ENCODE measurements around the gene TXNDC11.

DNA sequence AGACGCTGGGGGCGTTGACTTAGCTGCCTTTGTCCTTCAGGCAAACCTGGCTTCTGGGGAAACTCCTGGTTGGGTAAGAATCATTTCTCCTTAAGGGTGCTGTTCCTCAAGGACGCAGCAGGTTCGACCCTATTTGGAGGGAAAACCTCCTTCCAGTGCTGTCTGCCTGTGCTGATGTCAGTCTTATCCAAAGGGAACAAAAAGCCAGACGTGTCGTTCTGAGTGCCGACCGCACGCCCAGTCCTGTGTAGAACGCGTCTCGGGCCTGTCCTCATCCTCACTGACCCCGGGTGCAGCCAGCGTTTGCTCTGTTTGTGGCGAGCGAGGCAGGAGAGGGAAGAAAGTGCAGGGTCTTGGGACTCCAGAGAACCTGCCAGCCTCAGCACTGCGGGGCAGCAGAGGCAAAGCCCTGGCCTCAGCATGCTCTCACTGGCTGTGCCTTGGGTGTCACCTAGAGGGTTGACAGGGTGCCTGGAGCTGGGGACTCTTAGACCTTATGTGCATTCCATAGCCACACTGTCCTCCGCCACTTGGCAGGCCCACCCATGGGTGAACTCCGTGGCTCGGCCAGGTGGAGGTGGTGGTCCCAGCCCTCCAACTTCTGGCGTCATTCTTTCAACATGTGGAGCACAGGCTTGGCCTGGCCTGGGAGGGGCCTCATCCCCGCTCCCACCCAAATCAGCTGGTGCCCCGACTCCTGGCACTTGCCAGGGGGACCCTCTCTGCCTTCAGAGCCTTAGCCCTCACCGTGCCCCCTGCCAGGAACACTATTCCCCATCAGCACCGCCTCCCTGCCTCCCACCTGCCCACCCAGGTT, 68.4 kb downstream of the TXNDC11 start:
- TF ChIP-seq EZH2 (IDR thresholded peaks at IDR 0.05; ENCODE audit: low read depth) (no peak), CTCF (conservative IDR thresholded peaks at IDR 0.05) (no peak)

All from PC-9 (cell line).